CD4-positive, alpha-beta T cell (primary cell): Measurements from ENCODE around the gene PRKG1. TPM values are rescaled to one million over a fixed set of nuclear protein-coding genes. Genes with fewer than 3 reads are reported as not detected.

Source experiments
- ATAC-seq: fragments of 200-7000 bp; cut with Tn5 transposase; one replicate; pipeline ENCODE4 v1.10.0; 2022; ENCODE audit warnings: mild to moderate bottlenecking; ENCODE audit not compliant: poor library complexity
- CTCF ChIA-PET: fragments of 350-600 bp; sonication (Branson Sonifier 250); formaldehyde crosslinking; loops from one replicate; lab custom pipeline; 2021; ENCODE audit warnings: antibody characterized with exemption, inconsistent platforms; lab: Charles Lee
- POLR2A ChIA-PET: fragments of 350-600 bp; sonication (Branson Sonifier 250); formaldehyde crosslinking; loops from one replicate; lab custom pipeline; 2021; ENCODE audit warnings: antibody characterized with exemption, inconsistent platforms; lab: Charles Lee
- DNase-seq, 14 experiments: peaks; one replicate each; pipeline ENCODE4 v3.0.0-alpha.2; 2013 to 2020; ENCODE audit warnings: mixed read lengths in 2 of 14
- H3K27ac ChIP-seq, 2 donors: one replicate each; pipeline versions ENCODE4 v1.5.1 to v1.7.0; 2013; ENCODE audit warnings: low read length in 2 of 2, low read depth in 1 of 2, mild to moderate bottlenecking in 1 of 2
- H3K27me3 ChIP-seq, 2 experiments: 1 replicate in 1 of 2; 2 replicates in 1 of 2; pipeline versions ENCODE4 v1.6.1 to v1.7.0; 2013; ENCODE audit warnings: low read length in 2 of 2, control low read depth in 1 of 2, mild to moderate bottlenecking in 1 of 2, moderate library complexity in 1 of 2; ENCODE audit not compliant: insufficient read depth in 2 of 2, control insufficient read depth in 1 of 2
- H3K36me3 ChIP-seq: one replicate; pipeline ENCODE4 v1.6.1; 2013; ENCODE audit warnings: low read length, control low read depth; ENCODE audit not compliant: insufficient read depth
- H3K4me1 ChIP-seq: one replicate; pipeline ENCODE4 v1.6.1; 2013; ENCODE audit warnings: low read length, control low read depth; ENCODE audit not compliant: insufficient read depth
- H3K4me3 ChIP-seq: one replicate; pipeline ENCODE4 v1.5.1; 2013; ENCODE audit warnings: mild to moderate bottlenecking, low read length, moderate library complexity
- H3K9me3 ChIP-seq, 2 experiments: 1 replicate in 1 of 2; 2 replicates in 1 of 2; pipeline versions ENCODE4 v1.6.1 to v1.7.0; 2013; ENCODE audit warnings: low read length in 2 of 2, mild to moderate bottlenecking in 2 of 2, control low read depth in 1 of 2, moderate library complexity in 1 of 2; ENCODE audit not compliant: control insufficient read depth in 1 of 2, insufficient read depth in 1 of 2
- H3K27ac Mint-ChIP-seq: one replicate; pipeline ENCODE4 v1.8.0; 2020; ENCODE audit warnings: mixed read lengths
- H3K27me3 Mint-ChIP-seq: one replicate; pipeline ENCODE4 v1.8.0; 2021; ENCODE audit warnings: mixed read lengths
- H3K36me3 Mint-ChIP-seq: one replicate; pipeline ENCODE4 v1.8.0; 2021; ENCODE audit warnings: low read depth, mixed read lengths
- H3K4me1 Mint-ChIP-seq: one replicate; pipeline ENCODE4 v1.8.0; 2021; ENCODE audit warnings: low read depth, mixed read lengths
- H3K4me3 Mint-ChIP-seq: one replicate; pipeline ENCODE4 v1.8.0; 2020; ENCODE audit warnings: mild to moderate bottlenecking, mixed read lengths
- H3K9me3 Mint-ChIP-seq: one replicate; pipeline ENCODE4 v1.8.0; 2020; ENCODE audit warnings: mixed read lengths
- intact Hi-C, 2 experiments: fragments of 100-400 bp; cut with DNase I in 1 of 2; cut with micrococcal nuclease in 1 of 2; formaldehyde crosslinking; loops; one replicate each; pipeline versions ENCODE4 v1.15.1 to v1.9.0; 2023 to 2025; cut with DNase I, micrococcal nuclease
- total RNA-seq, 174 experiments: library from RNA in 2 of 174; stranded (reverse) in 2 of 174; gene quantifications; one replicate each; pipeline ENCODE4 v1.2.3 and lab custom pipeline; 2021 to 2026
- TF ChIP-seq, protein P1 (sequence below): fragments of 200-600 bp; IDR thresholded peaks from one replicate; pipeline ENCODE4 v1.8.0; 2022; ENCODE audit warnings: antibody characterized with exemption, mild to moderate bottlenecking

Gene PRKG1
- total RNA-seq, 2 experiments from 2014 or later: 0.31 TPM; not detected in 1

DNA sequence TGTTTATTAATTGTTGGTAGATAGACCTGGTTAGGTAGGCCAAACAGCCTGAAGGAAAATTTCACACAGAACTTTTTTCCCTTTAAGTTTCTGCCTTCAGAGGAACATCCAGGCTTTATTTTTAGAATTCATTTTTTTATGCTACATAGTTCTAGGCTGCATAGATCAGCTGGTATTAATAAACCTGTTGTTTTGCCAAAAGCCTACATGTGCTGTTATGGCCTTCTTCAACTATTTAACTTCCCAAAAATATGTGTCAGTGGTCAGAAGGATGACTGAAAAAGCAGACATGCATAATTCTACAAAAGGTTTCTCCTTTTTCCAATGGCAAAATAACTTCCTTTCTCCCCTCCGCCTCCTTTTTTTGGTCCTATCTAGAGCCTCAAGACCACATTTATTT is 936.8 kb downstream of the PRKG1 start:
- no peaks in the 10 kb centered on the region for H3K4me1 ChIP-seq
- no peak for DNase-seq
- H3K4me1 Mint-ChIP-seq: no peaks in the 10 kb centered on the region
- H3K27ac Mint-ChIP-seq: no peak overlapping the region
- TF ChIP-seq, protein P1, sequence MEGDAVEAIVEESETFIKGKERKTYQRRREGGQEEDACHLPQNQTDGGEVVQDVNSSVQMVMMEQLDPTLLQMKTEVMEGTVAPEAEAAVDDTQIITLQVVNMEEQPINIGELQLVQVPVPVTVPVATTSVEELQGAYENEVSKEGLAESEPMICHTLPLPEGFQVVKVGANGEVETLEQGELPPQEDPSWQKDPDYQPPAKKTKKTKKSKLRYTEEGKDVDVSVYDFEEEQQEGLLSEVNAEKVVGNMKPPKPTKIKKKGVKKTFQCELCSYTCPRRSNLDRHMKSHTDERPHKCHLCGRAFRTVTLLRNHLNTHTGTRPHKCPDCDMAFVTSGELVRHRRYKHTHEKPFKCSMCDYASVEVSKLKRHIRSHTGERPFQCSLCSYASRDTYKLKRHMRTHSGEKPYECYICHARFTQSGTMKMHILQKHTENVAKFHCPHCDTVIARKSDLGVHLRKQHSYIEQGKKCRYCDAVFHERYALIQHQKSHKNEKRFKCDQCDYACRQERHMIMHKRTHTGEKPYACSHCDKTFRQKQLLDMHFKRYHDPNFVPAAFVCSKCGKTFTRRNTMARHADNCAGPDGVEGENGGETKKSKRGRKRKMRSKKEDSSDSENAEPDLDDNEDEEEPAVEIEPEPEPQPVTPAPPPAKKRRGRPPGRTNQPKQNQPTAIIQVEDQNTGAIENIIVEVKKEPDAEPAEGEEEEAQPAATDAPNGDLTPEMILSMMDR: no peak
- H3K27me3 Mint-ChIP-seq: no peaks in the 10 kb centered on the region
- peaks cover 0 to 15% of the 10 kb centered on the region in 2 experiments for H3K9me3 ChIP-seq
- intact Hi-C loops: no loop called here
- H3K9me3 Mint-ChIP-seq: peaks cover 11% of the 10 kb centered on the region
- no peaks in the 10 kb centered on the region for H3K36me3 ChIP-seq
- POLR2A ChIA-PET: no interaction called here
- ATAC-seq: no peak
- H3K27me3 ChIP-seq: no peaks in the 10 kb centered on the region
- no peaks in the 10 kb centered on the region for H3K36me3 Mint-ChIP-seq
- H3K4me3 Mint-ChIP-seq: no peak overlapping the region
- no peak overlapping the region for H3K27ac ChIP-seq
- H3K4me3 ChIP-seq: no peak overlapping the region
- CTCF ChIA-PET: no interaction called here

DNA sequence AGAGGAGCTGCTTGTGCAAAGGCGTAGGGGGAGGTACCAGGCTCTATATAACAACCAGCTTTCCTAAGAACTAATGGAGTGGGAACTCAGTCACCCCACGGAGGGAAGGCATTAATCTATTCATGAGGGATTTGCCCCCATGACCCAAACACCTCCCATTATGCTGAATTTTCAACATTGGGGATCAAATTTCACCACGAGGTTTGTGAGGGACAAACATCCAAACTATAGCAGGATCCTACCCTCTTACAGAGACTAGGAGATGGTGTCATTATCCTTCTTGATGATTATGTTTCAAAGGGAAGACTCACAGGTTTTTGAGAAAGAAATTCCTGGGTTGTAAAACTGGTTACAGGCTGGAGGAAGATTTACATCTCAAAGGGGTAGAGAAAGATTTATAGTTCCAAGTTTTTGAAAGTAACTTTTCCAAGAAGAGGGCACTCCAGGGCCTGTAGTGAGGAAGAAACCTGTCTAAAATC is 944.8 kb downstream of the PRKG1 start:
- no peak overlapping the region for H3K27ac Mint-ChIP-seq
- no peaks in the 10 kb centered on the region for H3K27me3 Mint-ChIP-seq
- peaks cover 2% of the 10 kb centered on the region for H3K9me3 Mint-ChIP-seq
- CTCF ChIA-PET: no interaction called here
- H3K27me3 ChIP-seq: no peaks in the 10 kb centered on the region
- intact Hi-C loops: no loop called here
- peaks cover 0 to 8% of the 10 kb centered on the region in 2 experiments for H3K9me3 ChIP-seq
- TF ChIP-seq, protein P1: no peak
- no peaks in the 10 kb centered on the region for H3K36me3 ChIP-seq
- POLR2A ChIA-PET: no interaction called here
- H3K4me1 ChIP-seq: no peaks in the 10 kb centered on the region
- H3K4me3 ChIP-seq: no peak overlapping the region
- H3K4me1 Mint-ChIP-seq: no peaks in the 10 kb centered on the region
- no peaks in the 10 kb centered on the region for H3K36me3 Mint-ChIP-seq
- no peak overlapping the region for H3K4me3 Mint-ChIP-seq
- DNase-seq (no peak), ATAC-seq (no peak)
- no peak overlapping the region for H3K27ac ChIP-seq

DNA sequence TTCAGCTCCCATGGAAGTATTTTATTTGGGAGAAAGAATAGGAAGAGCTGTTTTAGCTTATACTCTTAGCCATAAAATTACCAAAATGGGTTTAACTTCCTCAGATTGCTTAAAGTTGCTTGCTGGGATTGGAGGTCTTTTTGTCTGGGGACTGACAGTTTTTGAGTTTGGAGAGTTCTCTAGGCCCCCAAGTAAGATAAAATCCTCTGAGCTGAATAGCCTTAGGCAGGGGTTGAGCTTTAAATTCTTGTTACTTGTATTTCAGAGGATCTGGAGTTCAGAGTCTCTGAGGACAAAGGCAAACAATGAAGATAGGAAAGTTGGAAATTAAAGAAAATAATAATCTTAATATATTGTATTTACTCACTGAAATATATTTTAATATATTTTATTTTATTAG is 945.4 kb downstream of the PRKG1 start:
- Histone ChIP-seq H3K4me3 (no peak overlapping the region), H3K36me3 (no peaks in the 10 kb centered on the region), H3K27ac (no peak overlapping the region), H3K9me3 (peaks cover 0 to 7% of the 10 kb centered on the region in 2 experiments), H3K4me1 (no peaks in the 10 kb centered on the region), H3K27me3 (no peaks in the 10 kb centered on the region)
- DNase-seq (no peak), ATAC-seq (no peak)
- TF ChIP-seq, protein P1: no peak
- ChIA-PET CTCF (no interaction called here), POLR2A (no interaction called here)
- intact Hi-C loops: no loop called here
- Mint-ChIP-seq H3K27me3 (no peaks in the 10 kb centered on the region), H3K9me3 (peaks cover 2% of the 10 kb centered on the region), H3K4me3 (no peak overlapping the region), H3K4me1 (no peaks in the 10 kb centered on the region), H3K27ac (no peak overlapping the region), H3K36me3 (no peaks in the 10 kb centered on the region)
